Spleen (tissue), 11 donors: ENCODE results near the gene PARN. TPM values are rescaled to one million over a fixed set of nuclear protein-coding genes. Genes with fewer than 3 reads are reported as not detected.

Source experiments
- DNase-seq: peaks from one replicate; pipeline ENCODE4 v3.0.0-alpha.2; 2020
- H3K27ac ChIP-seq, 8 donors: fragments of 200-600 bp; sonication (generic) in 7 of 8; 1 replicate in 4 of 8; 2 replicates in 4 of 8; pipeline versions ENCODE4 v1.5.0 to v1.8.0; 2016 to 2021; ENCODE audit warnings: inconsistent platforms in 4 of 8, mild to moderate bottlenecking in 4 of 8, moderate library complexity in 1 of 8
- H3K27me3 ChIP-seq, 7 donors: fragments of 200-600 bp; sonication (generic) in 6 of 7; replicated peaks in 1 of 7; 1 replicate in 4 of 7; 2 replicates in 3 of 7; pipeline versions ENCODE4 v1.5.0 to v1.8.0; 2016 to 2021; ENCODE audit warnings: inconsistent platforms in 3 of 7, mild to moderate bottlenecking in 1 of 7
- H3K36me3 ChIP-seq, 6 donors: fragments of 200-600 bp; sonication (generic) in 5 of 6; 1 replicate in 4 of 6; 2 replicates in 2 of 6; pipeline versions ENCODE4 v1.5.0 to v1.8.0; 2016 to 2021; ENCODE audit warnings: inconsistent platforms in 2 of 6
- H3K4me1 ChIP-seq, 6 donors: fragments of 200-600 bp; sonication (generic) in 5 of 6; 1 replicate in 3 of 6; 2 replicates in 3 of 6; pipeline versions ENCODE4 v1.5.0 to v1.8.0; 2016 to 2021; ENCODE audit warnings: inconsistent platforms in 3 of 6
- H3K4me3 ChIP-seq, 8 donors: fragments of 200-600 bp; sonication (generic) in 7 of 8; 1 replicate in 4 of 8; 2 replicates in 4 of 8; pipeline versions ENCODE4 v1.5.0 to v1.8.0; 2016 to 2021; ENCODE audit warnings: inconsistent platforms in 4 of 8, mild to moderate bottlenecking in 4 of 8, moderate library complexity in 2 of 8
- H3K9me3 ChIP-seq, 8 donors: fragments of 200-600 bp; sonication (generic) in 7 of 8; 1 replicate in 4 of 8; 2 replicates in 4 of 8; pipeline versions ENCODE4 v1.5.0 to v1.8.0; 2016 to 2021; ENCODE audit warnings: inconsistent platforms in 4 of 8
- CTCF ChIP-seq, 11 experiments: fragments of 200-600 bp in 7 of 11; fragments of 450-650 bp in 4 of 11; sonication (generic) in 4 of 11; IDR thresholded peaks in 8 of 11; conservative IDR thresholded peaks in 3 of 11; 1 replicate in 7 of 11; 2 replicates in 4 of 11; pipeline versions ENCODE4 v1.4.0 to v1.8.0; 2016 to 2021; ENCODE audit warnings: antibody characterized with exemption in 11 of 11, inconsistent platforms in 4 of 11, mild to moderate bottlenecking in 1 of 11
- POLR2A ChIP-seq, 3 donors: fragments of 450-650 bp; IDR thresholded peaks; one replicate each; pipeline ENCODE4 v1.5.1; 2017; ENCODE audit warnings: antibody characterized with exemption in 3 of 3, mild to moderate bottlenecking in 1 of 3
- POLR2AphosphoS5 ChIP-seq, 3 donors: sonication (generic); formaldehyde crosslinking; IDR thresholded peaks; one replicate each; pipeline ENCODE4 v1.5.1; 2017; ENCODE audit warnings: antibody characterized with exemption in 3 of 3
- WGBS, 5 donors: extraction: QIAGEN DNeasy Blood & Tissue Kit in 3 of 5; methylation state at CpG; one replicate each; pipeline versions ENCODE4 v1.1.5 to v1.1.7; 2013 to 2018; 5-methylcytosine and 5-hydroxymethylcytosine counted together
- intact Hi-C: fragments of 100-400 bp; cut with DNase I; formaldehyde crosslinking; loops from one replicate; pipeline ENCODE4 v1.15.0; 2023; ENCODE audit warnings: low total_unique reads
- polyA plus RNA-seq, 3 donors: library from polyadenylated mRNA; stranded (reverse); fragments of 200-250 nt; gene quantifications; one replicate each; pipeline ENCODE4 v1.2.1, GENCODE V29; 2013
- total RNA-seq, 7 donors: library from RNA; depleted of rRNA in 3 of 7; stranded (reverse); fragments of >200 nt in 3 of 7; fragmentation: NEBNext Ultra II Directional in 4 of 7; extraction: Animal tissue kit (Norgen Biotek cat#: 25700) in 4 of 7; gene quantifications; one replicate each; pipeline versions ENCODE4 v1.1.0 to v1.2.1, GENCODE V29; 2016 to 2021
- donor health status: healthy with polysubstance abuse.
- donor health status: DM: no; HTN: no; CAD: no; lungs with moderate emphysema.
- donor health status: DM: no; HTN: no; CAD: no.
- donor health status: Bipolar disorder and iron deficiency.
- donor health status: healthy.
- donor health status: DM: no; HTN: no; CAD: no.
- donor health status: DM: yes; HTN: yes; CAD: no.

PARN gene
- total and polyA plus RNA-seq, 10 donors: 10.3 to 49.0 (median 35.6) TPM

- Histone ChIP-seq H3K9me3 (peaks cover 0 to 9% (median 0%) of the 10 kb centered on the region in 8 donors), H3K27me3 (no peaks in the 10 kb centered on the region), H3K36me3 (peaks cover 0 to 93% (median 32%) of the 10 kb centered on the region in 6 donors), H3K4me1 (no peaks in the 10 kb centered on the region), H3K27ac (no peak overlapping the region), H3K4me3 (no peak overlapping the region)
- no peak for DNase-seq
- intact Hi-C loops: no loop called here
- TF ChIP-seq POLR2AphosphoS5 (IDR thresholded peaks at IDR 0.05) (no peak), POLR2A (IDR thresholded peaks at IDR 0.05) (no peak), CTCF (IDR thresholded peaks at IDR 0.05 in 8 of 11, conservative IDR thresholded peaks at IDR 0.05 in 3 of 11) (no peak)
- WGBS, 5 donors: 93 to 98% (median 94%) methylated on average over 2 of the region's 2 CpGs
These were observed 57.5 kb downstream of the PARN start for GRCh38 chr16:14572535-14572934.

DNA sequence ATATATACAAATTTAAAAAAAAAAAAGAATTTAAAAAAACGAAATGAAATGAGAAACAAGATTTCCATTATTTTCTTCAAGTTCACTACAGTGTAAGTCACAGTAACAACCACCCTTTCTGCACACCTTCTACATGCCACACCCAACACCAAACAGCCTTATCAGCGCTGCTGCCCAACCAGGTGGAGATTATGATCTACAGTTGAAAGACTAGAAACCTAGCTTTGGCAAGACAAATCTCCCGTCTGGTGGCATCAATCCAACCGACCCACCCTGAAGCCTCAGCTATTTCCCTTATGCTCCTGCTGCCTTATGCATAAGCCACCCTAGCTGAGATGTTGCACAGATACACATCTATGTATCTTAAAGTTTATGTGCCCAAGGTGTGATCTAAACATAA lies 60.8 kb downstream of the PARN start:
- Histone ChIP-seq H3K27me3 (no peaks in the 10 kb centered on the region), H3K36me3 (peaks cover 0 to 71% (median under 1%) of the 10 kb centered on the region in 6 donors), H3K4me1 (peaks cover 0 to 11% (median 0%) of the 10 kb centered on the region in 6 donors), H3K4me3 (no peak overlapping the region), H3K27ac (no peak overlapping the region), H3K9me3 (peaks cover 0 to under 1% (median 0%) of the 10 kb centered on the region in 8 donors)
- 82 to 93% (median 91%) methylated on average over 4 of the region's 4 CpGs for WGBS, 5 donors
- TF ChIP-seq POLR2AphosphoS5 (IDR thresholded peaks at IDR 0.05): no peak
- DNase-seq: no peak
- intact Hi-C loops: no loop called here

GRCh38 chr16:14566599-14566998 lies 63.5 kb downstream of the PARN start:
- Histone ChIP-seq H3K4me1 (peaks cover 0 to 11% (median 0%) of the 10 kb centered on the region in 6 donors), H3K27ac (no peak overlapping the region), H3K4me3 (no peak overlapping the region), H3K36me3 (peaks cover 0 to 60% (median 0%) of the 10 kb centered on the region in 6 donors), H3K27me3 (no peaks in the 10 kb centered on the region), H3K9me3 (no peaks in the 10 kb centered on the region)
- TF ChIP-seq POLR2AphosphoS5 (IDR thresholded peaks at IDR 0.05) (no peak), CTCF (IDR thresholded peaks at IDR 0.05 in 8 of 11, conservative IDR thresholded peaks at IDR 0.05 in 3 of 11) (no peak), POLR2A (IDR thresholded peaks at IDR 0.05) (no peak)
- no peak for DNase-seq
- 95 to 100% (median 97%) methylated on average over 1 of the region's 1 CpG for WGBS, 5 donors
- intact Hi-C loops: no loop called here

GRCh38 chr16:14565688-14566025 lies 64.4 kb downstream of the PARN start:
- DNase-seq: no peak
- Histone ChIP-seq H3K27ac (no peak overlapping the region), H3K4me1 (peaks cover 0 to 11% (median 0%) of the 10 kb centered on the region in 6 donors), H3K36me3 (peaks cover 0 to 60% (median 0%) of the 10 kb centered on the region in 6 donors), H3K27me3 (no peaks in the 10 kb centered on the region), H3K9me3 (no peaks in the 10 kb centered on the region), H3K4me3 (no peak overlapping the region)
- intact Hi-C loops: no loop called here
- TF ChIP-seq POLR2A (IDR thresholded peaks at IDR 0.05) (no peak), CTCF (IDR thresholded peaks at IDR 0.05 in 8 of 11, conservative IDR thresholded peaks at IDR 0.05 in 3 of 11) (no peak), POLR2AphosphoS5 (IDR thresholded peaks at IDR 0.05) (no peak)
- 95 to 100% (median 97%) methylated on average over 2 of the region's 2 CpGs for WGBS, 5 donors
